K562 (cell line): ENCODE measurements around the gene ALDH5A1. TPM values are rescaled to one million over a fixed set of nuclear protein-coding genes. Genes with fewer than 3 reads are reported as not detected.

Experiments
- CBX3 ChIP-seq, 2 experiments: IDR thresholded peaks; 1 replicate in 1 of 2; 2 replicates in 1 of 2; pipeline ENCODE4 v1.6.1; 2012; ENCODE audit warnings: inconsistent platforms in 2 of 2, low read length in 2 of 2, borderline replicate concordance in 1 of 2, control low read depth in 1 of 2
- CLOCK ChIP-seq: fragments of 250-450 bp; sonication (Bioruptor Pico); IDR thresholded peaks from 2 replicates; pipeline ENCODE4 v1.4.0; 2020; ENCODE audit warnings: mild to moderate bottlenecking, moderate library complexity, borderline replicate concordance
- CTBP1 ChIP-seq: fragments of 450-650 bp; IDR thresholded peaks from 2 replicates; pipeline ENCODE4 v1.6.1; 2016; ENCODE audit warnings: borderline replicate concordance
- DMBX1 ChIP-seq: fragments of 250-450 bp; sonication (Bioruptor Pico); IDR thresholded peaks from 2 replicates; pipeline ENCODE4 v1.8.0; 2022; ENCODE audit warnings: inconsistent platforms, mild to moderate bottlenecking, moderate library complexity, borderline replicate concordance
- HDAC8 ChIP-seq: fragments of 450-650 bp; IDR thresholded peaks from 2 replicates; pipeline ENCODE4 v1.6.1; 2016; ENCODE audit warnings: mild to moderate bottlenecking, missing genetic modification characterization, moderate library complexity, missing compliant biosample characterization
- KLF16 ChIP-seq: IDR thresholded peaks from 2 replicates; pipeline ENCODE4 v1.6.1; 2016; ENCODE audit warnings: antibody characterized with exemption
- MCM3 ChIP-seq: fragments of 450-650 bp; IDR thresholded peaks from 2 replicates; pipeline ENCODE4 v1.6.1; 2016
- MCM5 ChIP-seq: fragments of 450-650 bp; IDR thresholded peaks from 2 replicates; pipeline ENCODE4 v1.6.1; 2016; ENCODE audit warnings: low read depth
- MECOM ChIP-seq: fragments of 250-450 bp; sonication (Bioruptor Pico); IDR thresholded peaks from 2 replicates; pipeline ENCODE4 v1.8.0; 2022; ENCODE audit warnings: inconsistent platforms
- MTA3 ChIP-seq: fragments of 450-650 bp; formaldehyde crosslinking; IDR thresholded peaks from 2 replicates; pipeline ENCODE4 v1.6.1; 2017; ENCODE audit warnings: mild to moderate bottlenecking, borderline replicate concordance
- MYNN ChIP-seq, 2 experiments: sonication (generic); formaldehyde crosslinking in 1 of 2; IDR thresholded peaks; 2 replicates each; pipeline versions ENCODE4 v1.5.0 to v1.6.1; 2016 to 2020; ENCODE audit warnings: antibody characterized with exemption in 1 of 2, missing genetic modification reagents in 1 of 2
- POLR2AphosphoS5 ChIP-seq: IDR thresholded peaks from 2 replicates; pipeline ENCODE4 v1.6.1; 2011; ENCODE audit warnings: mild to moderate bottlenecking, low read depth, low read length, moderate library complexity; ENCODE audit not compliant: control insufficient read depth, insufficient read depth
- RBFOX2 ChIP-seq: fragments of 200-400 bp; formaldehyde crosslinking; IDR thresholded peaks from 2 replicates; pipeline ENCODE4 v1.6.1; 2017; ENCODE audit warnings: low read depth, mild to moderate bottlenecking, low read length, moderate library complexity
- SIX5 ChIP-seq, 2 experiments: IDR thresholded peaks; 2 replicates each; pipeline ENCODE4 v1.6.1; 2011; ENCODE audit warnings: low read length in 2 of 2, borderline replicate concordance in 1 of 2, low read depth in 1 of 2, mild to moderate bottlenecking in 1 of 2, moderate library complexity in 1 of 2; ENCODE audit not compliant: insufficient read depth in 1 of 2
- TEAD4 ChIP-seq, 2 experiments: sonication (generic) in 1 of 2; formaldehyde crosslinking in 1 of 2; IDR thresholded peaks; 2 replicates each; pipeline versions ENCODE4 v1.6.1 to v1.8.0; 2012 to 2022; ENCODE audit warnings: borderline replicate concordance in 1 of 2, inconsistent platforms in 1 of 2, low read length in 1 of 2, mild to moderate bottlenecking in 1 of 2, missing genetic modification reagents in 1 of 2
- USF1 ChIP-seq: sonication (generic); formaldehyde crosslinking; IDR thresholded peaks from 2 replicates; pipeline ENCODE4 v1.9.0; 2022; ENCODE audit warnings: mild to moderate bottlenecking, missing genetic modification reagents
- XRCC5 ChIP-seq: fragments of 200-400 bp; formaldehyde crosslinking; IDR thresholded peaks from 2 replicates; pipeline ENCODE4 v1.6.1; 2017; ENCODE audit warnings: low read depth, mild to moderate bottlenecking, low read length
- ZEB2 ChIP-seq: fragments of 450-650 bp; IDR thresholded peaks from 2 replicates; pipeline ENCODE4 v1.6.1; 2016
- ZNF232 ChIP-seq: sonication (generic); formaldehyde crosslinking; IDR thresholded peaks from 2 replicates; pipeline ENCODE4 v1.8.0; 2022; ENCODE audit warnings: mild to moderate bottlenecking, missing genetic modification reagents
- ZNF274 ChIP-seq: IDR thresholded peaks from 2 replicates; pipeline ENCODE4 v1.6.1; 2011; ENCODE audit warnings: low read depth, mild to moderate bottlenecking, low read length, moderate library complexity, borderline replicate concordance
- ZNF507 ChIP-seq: conservative IDR thresholded peaks from 2 replicates; pipeline ENCODE4 v1.6.1; 2017; ENCODE audit warnings: missing genetic modification characterization, missing compliant biosample characterization
- ZNF551 ChIP-seq: fragments of 250-450 bp; sonication (Bioruptor Pico); IDR thresholded peaks from 2 replicates; pipeline ENCODE4 v1.5.0; 2021; ENCODE audit warnings: mild to moderate bottlenecking, moderate library complexity
- ZNF785 ChIP-seq: fragments of 250-450 bp; sonication (Bioruptor Pico); IDR thresholded peaks from 2 replicates; pipeline ENCODE4 v1.4.0; 2020; ENCODE audit warnings: mild to moderate bottlenecking
- ZNF79 ChIP-seq: fragments of 250-450 bp; sonication (Bioruptor Pico); IDR thresholded peaks from 2 replicates; pipeline ENCODE4 v1.4.0; 2020; ENCODE audit warnings: low read depth, mild to moderate bottlenecking, moderate library complexity
- polyA plus RNA-seq, 8 experiments: library from polyadenylated mRNA; depleted of rRNA in 4 of 8; stranded (reverse) in 5 of 8; unstranded in 3 of 8; fragments of >200 nt; fragmentation: Nextera tagmentation in 2 of 8; fragmentation: Illumina TruSeq in 1 of 8; extraction: Ambion mirVana in 2 of 8; extraction: Trizol in 1 of 8; gene quantifications; 2 replicates each; pipeline versions ENCODE4 v1.2.1 to v1.2.3, GENCODE V29; 2011 to 2014; ENCODE audit warnings: inconsistent platforms in 1 of 8, missing spikeins in 1 of 8
- total RNA-seq, 7 experiments: library from RNA; depleted of rRNA in 6 of 7; stranded (reverse); fragments of >200 nt in 6 of 7; fragmentation: Illumina TruSeq in 2 of 7; extraction: Trizol in 2 of 7; gene quantifications; 2 replicates each; pipeline versions ENCODE4 v1.2.1 to v1.2.3, GENCODE V29; 2011 to 2021; ENCODE audit warnings: low replicate concordance in 1 of 7

Gene ALDH5A1
- total and polyA plus RNA-seq, 9 of the 15 experiments (the other 6 are each of a cell fraction or from before 2014, with no cell fraction given), result 2.2 to 19.7 (median 9.5) TPM

GRCh38 chr6:24494821-24495795 is at the start of gene ALDH5A1 (continued):
- TF ChIP-seq CLOCK (CRISPR knock-in tag) (no peak), TEAD4 (IDR thresholded peaks at IDR 0.05; ENCODE audit: low read length) (no peak; the same call in 1 of the 2 replicates), TEAD4 (CRISPR knock-in tag; IDR thresholded peaks at IDR 0.05; ENCODE audit: borderline replicate concordance) (no peak), DMBX1 (CRISPR knock-in tag) (peak; percentile 33; the same call in 1 of the 2 replicates), MTA3 (peak; percentile 78; the same call in 1 of the 2 replicates), XRCC5 (no peak), ZNF232 (CRISPR knock-in tag) (no peak), RBFOX2 (peak; percentile 88), ZEB2 (0 out of 2 replicates have a peak, but pooled peaks have one; percentile 16), MYNN (IDR thresholded peaks at IDR 0.05) (no peak), MYNN (CRISPR knock-in tag; IDR thresholded peaks at IDR 0.05) (no peak), MCM3 (no peak), HDAC8 (tag) (no peak), MCM5 (no peak), MECOM (no peak), ZNF274 (no peak), ZNF785 (CRISPR knock-in tag) (no peak), ZNF507 (no peak), CTBP1 (peak; percentile 90), SIX5 (IDR thresholded peaks at IDR 0.05; ENCODE audit: borderline replicate concordance in 1 of 2, insufficient read depth in 1 of 2, low read depth in 1 of 2, low read length in 2 of 2) (no peak), POLR2AphosphoS5 (peak; percentile 33; the same call in 1 of the 2 replicates), CBX3 (IDR thresholded peaks at IDR 0.05; ENCODE audit: borderline replicate concordance in 1 of 2, low read length in 2 of 2) (peak in 1 of 2 experiments; percentile 15; a peak in 1 of 3 replicates), KLF16 (0 out of 2 replicates have a peak, but pooled peaks have one; percentile 25), ZNF79 (CRISPR knock-in tag) (no peak), ZNF551 (CRISPR knock-in tag) (no peak), USF1 (no peak)
